ENCODE measurements around the gene CNGA4. TPM values are rescaled to one million over a fixed set of nuclear protein-coding genes. Genes with fewer than 3 reads are reported as not detected.

CNGA4 gene
- total RNA-seq, 2 experiments from 2014 or later: not detected

GRCh38 chr11:6229911-6230310, 9.0 kb upstream of the CNGA4 start:
- Mint-ChIP-seq H3K27ac (no peak overlapping the region), H3K4me3 (no peak overlapping the region), H3K36me3 (peaks cover 5% of the 10 kb centered on the region), H3K9me3 (no peaks in the 10 kb centered on the region), H3K27me3 (no peaks in the 10 kb centered on the region), H3K4me1 (ENCODE audit: low read depth) (peaks cover 48% of the 10 kb centered on the region)
- intact Hi-C loops (cut with micrococcal nuclease): loop anchor here (5.0 to 10.0 kb wide), 3 partner anchors 517 to 1625 kb away; partner anchors contain the start of genes TRIM22, TRIM5 and TRIM68
- ChIA-PET CTCF (no interaction called here), POLR2A (no interaction called here)
- DNase-seq: peak; percentile 29

DNA sequence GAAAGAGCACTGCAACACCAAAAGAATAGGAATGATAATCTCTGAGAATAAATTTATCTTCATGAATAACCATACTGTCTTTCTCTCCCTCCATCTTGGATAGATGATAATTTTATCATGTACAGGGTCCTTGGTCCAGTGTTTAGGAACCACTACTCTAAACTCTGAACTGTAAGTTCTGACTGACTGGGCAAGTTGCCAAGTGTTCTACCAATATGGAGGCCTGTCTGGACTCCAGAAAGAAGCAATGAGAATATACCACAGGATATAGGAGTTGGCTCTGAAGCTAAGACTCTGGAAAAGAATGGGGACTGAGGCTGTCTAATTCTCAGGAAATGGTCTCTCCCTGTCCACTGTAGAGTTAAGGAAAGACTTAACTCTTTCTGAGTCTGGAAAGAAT, 6.0 kb upstream of the CNGA4 start:
- no peaks in the 10 kb centered on the region for H3K9me3 Mint-ChIP-seq
- peaks cover 41% of the 10 kb centered on the region for H3K4me1 Mint-ChIP-seq (ENCODE audit: low read depth)
- no peak for DNase-seq
- intact Hi-C loops (cut with micrococcal nuclease): loop anchor here (5.0 to 10.0 kb wide), 3 partner anchors 514 to 1628 kb away; partner anchors contain the start of genes TRIM22, TRIM5 and TRIM68
- H3K27ac Mint-ChIP-seq: no peak overlapping the region
- H3K27me3 Mint-ChIP-seq: no peaks in the 10 kb centered on the region
- POLR2A ChIA-PET: no interaction called here
- peak overlapping the region; percentile 25 for H3K4me3 Mint-ChIP-seq
- CTCF ChIA-PET: interaction anchor here (2.5 kb wide), 1 partner anchor 18 kb away, joined by 10 read pairs; no protein-coding TSS in a partner anchor
- H3K36me3 Mint-ChIP-seq: peaks cover 3% of the 10 kb centered on the region

GRCh38 chr11:6233984-6234386, 4.9 kb upstream of the CNGA4 start:
- Mint-ChIP-seq H3K27me3 (no peaks in the 10 kb centered on the region), H3K36me3 (peaks cover 3% of the 10 kb centered on the region), H3K27ac (peak overlapping the region; percentile 91), H3K4me3 (peak overlapping the region; percentile 97), H3K4me1 (ENCODE audit: low read depth) (peaks cover 41% of the 10 kb centered on the region), H3K9me3 (no peaks in the 10 kb centered on the region)
- POLR2A ChIA-PET: interaction anchor here (0.9 kb wide), 1 partner anchor 27 kb away, joined by 3 read pairs; no protein-coding TSS in a partner anchor
- no peak for DNase-seq
- intact Hi-C loops (cut with micrococcal nuclease): loop anchor here (1.0 to 10.0 kb wide), 10 partner anchors 25 to 1629 kb away; partner anchors contain the start of genes APBB1, ARFIP2, CCKBR and MRPL17
- CTCF ChIA-PET: interaction anchor here (0.9 to 2.5 kb wide), 3 partner anchors 16 to 129 kb away, joined by 4 to 10 read pairs (median 4); no protein-coding TSS in a partner anchor

GRCh38 chr11:6234387-6235107, 4.3 kb upstream of the CNGA4 start, which contains the start of gene FHIP1B:
FHIP1B (minus strand) TSS chr11:6234636; CDS start chr11:6224516, 10,120 bp downstream.
- Mint-ChIP-seq H3K9me3 (no peaks in the 10 kb centered on the region), H3K27me3 (no peaks in the 10 kb centered on the region), H3K27ac (peak within 1 kb of the TSS; percentile 91), H3K36me3 (no peaks in the 10 kb centered on the region), H3K4me1 (ENCODE audit: low read depth) (peaks cover 38% of the 10 kb centered on the region), H3K4me3 (peak within 1 kb of the TSS; percentile 97)
- CTCF ChIA-PET: interaction anchor here (0.9 to 4.8 kb wide), 4 partner anchors 16 to 129 kb away, joined by 4 to 35 read pairs (median 7); no protein-coding TSS in a partner anchor
- intact Hi-C loops (cut with micrococcal nuclease): loop anchor here (1.0 to 10.0 kb wide), 12 partner anchors 25 to 1630 kb away; partner anchors contain the start of genes APBB1, ARFIP2, CCKBR and MRPL17
- POLR2A ChIA-PET: interaction anchor here (0.9 to 1.6 kb wide), 3 partner anchors 18 to 86 kb away, joined by 3 to 6 read pairs (median 3); partner anchors contain the start of gene CAVIN3
- DNase-seq: peak; percentile 100

DNA sequence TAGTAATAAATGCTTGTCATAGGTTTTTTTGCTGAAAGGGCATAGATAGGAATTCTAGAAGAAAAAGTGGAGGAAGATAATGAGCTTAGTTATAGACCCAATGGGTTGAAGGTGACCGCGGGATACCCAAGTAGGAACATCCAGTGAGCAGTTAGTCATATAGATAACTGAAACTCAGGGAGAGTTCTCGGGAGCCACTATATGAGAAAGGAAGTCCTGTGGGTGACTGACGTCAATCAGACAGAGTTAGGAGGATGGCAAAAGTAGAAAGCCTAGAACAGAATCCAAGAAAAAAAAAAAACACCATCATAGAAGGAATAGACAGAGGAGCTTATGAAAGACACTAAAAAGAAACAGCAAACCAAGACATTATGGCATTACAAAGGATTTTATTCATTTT, 1.6 kb upstream of the CNGA4 start:
- ChIA-PET CTCF (interaction anchor here (0.7 to 4.8 kb wide), 5 partner anchors 14 to 126 kb away, joined by 3 to 35 read pairs (median 3); no protein-coding TSS in a partner anchor), POLR2A (interaction anchor here (0.6 kb wide), 1 partner anchor 70 kb away, joined by 4 read pairs; no protein-coding TSS in a partner anchor)
- peaks cover 5% of the 10 kb centered on the region for H3K27me3 Mint-ChIP-seq
- no peaks in the 10 kb centered on the region for H3K36me3 Mint-ChIP-seq
- H3K27ac Mint-ChIP-seq: no peak overlapping the region
- intact Hi-C loops (cut with micrococcal nuclease): loop anchor here (5.0 to 10.0 kb wide), 4 partner anchors 375 to 1632 kb away; partner anchors contain the start of genes TAF10, TRIM22, TRIM5 and TRIM68
- no peaks in the 10 kb centered on the region for H3K9me3 Mint-ChIP-seq
- DNase-seq: no peak
- no peak overlapping the region for H3K4me3 Mint-ChIP-seq
- H3K4me1 Mint-ChIP-seq (ENCODE audit: low read depth): peaks cover 17% of the 10 kb centered on the region

GRCh38 chr11:6237761-6238302, 1.1 kb upstream of the CNGA4 start:
- no peak for DNase-seq
- H3K27me3 Mint-ChIP-seq: peaks cover 5% of the 10 kb centered on the region
- ChIA-PET CTCF (interaction anchor here (2.9 to 4.8 kb wide), 2 partner anchors 13 to 125 kb away, joined by 12 to 35 read pairs; no protein-coding TSS in a partner anchor), POLR2A (interaction anchor here (0.6 kb wide), 1 partner anchor 70 kb away, joined by 4 read pairs; no protein-coding TSS in a partner anchor)
- intact Hi-C loops (cut with micrococcal nuclease): loop anchor here (5.0 to 10.0 kb wide), 4 partner anchors 374 to 1633 kb away; partner anchors contain the start of genes TAF10, TRIM22, TRIM5 and TRIM68
- no peaks in the 10 kb centered on the region for H3K9me3 Mint-ChIP-seq
- H3K27ac Mint-ChIP-seq: no peak overlapping the region
- H3K36me3 Mint-ChIP-seq: no peaks in the 10 kb centered on the region
- H3K4me1 Mint-ChIP-seq (ENCODE audit: low read depth): peaks cover 15% of the 10 kb centered on the region
- H3K4me3 Mint-ChIP-seq: no peak overlapping the region

GRCh38 chr11:6240139-6240538, 1.2 kb downstream of the CNGA4 start:
- Mint-ChIP-seq H3K27ac (no peak overlapping the region), H3K4me1 (ENCODE audit: low read depth) (peaks cover 3% of the 10 kb centered on the region), H3K27me3 (peaks cover 15% of the 10 kb centered on the region), H3K9me3 (no peaks in the 10 kb centered on the region), H3K36me3 (no peaks in the 10 kb centered on the region), H3K4me3 (no peak overlapping the region)
- CTCF ChIA-PET: interaction anchor here (1.2 to 1.4 kb wide), 2 partner anchors 11 to 58 kb away, joined by 3 to 6 read pairs; no protein-coding TSS in a partner anchor
- POLR2A ChIA-PET: no interaction called here
- DNase-seq: no peak
- intact Hi-C loops (cut with micrococcal nuclease): no loop called here

DNA sequence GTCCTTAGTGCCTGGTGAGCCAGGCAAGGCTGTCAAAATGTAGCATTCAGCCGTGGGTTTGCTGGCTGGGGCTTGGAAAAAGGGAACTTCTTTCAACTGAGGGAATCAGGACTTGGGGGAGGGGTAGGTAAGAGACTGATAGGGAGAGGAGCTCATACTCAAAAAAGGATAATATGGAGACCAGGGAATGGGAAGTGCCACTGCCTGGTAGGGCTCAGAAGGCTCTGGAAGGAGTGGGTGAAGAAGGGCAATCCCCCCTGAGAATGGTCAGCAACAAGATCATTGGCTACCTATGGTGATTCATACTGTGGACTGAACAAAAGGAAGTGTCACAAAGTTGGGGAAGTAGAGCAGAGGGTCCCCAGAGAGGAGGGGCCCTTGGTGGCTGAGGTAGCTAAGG, 1.9 kb downstream of the CNGA4 start:
- Mint-ChIP-seq H3K4me3 (no peak overlapping the region), H3K36me3 (no peaks in the 10 kb centered on the region), H3K4me1 (ENCODE audit: low read depth) (no peaks in the 10 kb centered on the region), H3K27ac (no peak overlapping the region), H3K9me3 (no peaks in the 10 kb centered on the region), H3K27me3 (peaks cover 15% of the 10 kb centered on the region)
- no peak for DNase-seq
- POLR2A ChIA-PET: no interaction called here
- intact Hi-C loops (cut with micrococcal nuclease): no loop called here
- CTCF ChIA-PET: interaction anchor here (1.2 to 1.4 kb wide), 2 partner anchors 11 to 58 kb away, joined by 3 to 6 read pairs; no protein-coding TSS in a partner anchor

GRCh38 chr11:6241316-6241715, 2.4 kb downstream of the CNGA4 start:
- intact Hi-C loops (cut with micrococcal nuclease): no loop called here
- Mint-ChIP-seq H3K4me1 (ENCODE audit: low read depth) (no peaks in the 10 kb centered on the region), H3K4me3 (no peak overlapping the region), H3K27ac (no peak overlapping the region), H3K27me3 (peaks cover 15% of the 10 kb centered on the region), H3K9me3 (no peaks in the 10 kb centered on the region), H3K36me3 (no peaks in the 10 kb centered on the region)
- no peak for DNase-seq
- ChIA-PET POLR2A (no interaction called here), CTCF (interaction anchor here (1.4 to 2.3 kb wide), 2 partner anchors 10 kb away, joined by 6 to 13 read pairs; no protein-coding TSS in a partner anchor)

DNA sequence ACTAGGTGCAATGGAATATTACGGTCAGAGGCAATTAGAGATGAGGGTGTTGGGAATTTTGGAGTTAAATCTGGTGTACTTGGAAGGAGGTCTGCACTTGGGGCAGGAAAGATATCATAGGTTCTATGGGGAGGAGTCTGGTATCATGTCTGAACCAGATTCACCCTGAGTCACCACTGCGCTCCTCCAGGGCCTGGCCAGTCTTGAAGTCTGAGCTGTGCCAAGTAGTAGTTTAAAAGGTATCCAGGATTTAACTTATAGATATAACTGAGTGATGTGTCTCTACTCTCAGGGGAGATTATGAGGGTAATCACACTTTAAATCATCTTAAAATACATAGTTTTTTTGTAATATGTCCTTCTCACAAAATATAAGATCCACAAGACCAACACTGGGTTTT, 6.6 kb downstream of the CNGA4 start:
- Mint-ChIP-seq H3K27me3 (peaks cover 15% of the 10 kb centered on the region), H3K4me3 (no peak overlapping the region), H3K36me3 (no peaks in the 10 kb centered on the region), H3K27ac (no peak overlapping the region), H3K9me3 (no peaks in the 10 kb centered on the region), H3K4me1 (ENCODE audit: low read depth) (no peaks in the 10 kb centered on the region)
- ChIA-PET CTCF (interaction anchor here (1.4 kb wide), 1 partner anchor 10 kb away, joined by 3 read pairs; no protein-coding TSS in a partner anchor), POLR2A (no interaction called here)
- no peak for DNase-seq
- intact Hi-C loops (cut with micrococcal nuclease): no loop called here

DNA sequence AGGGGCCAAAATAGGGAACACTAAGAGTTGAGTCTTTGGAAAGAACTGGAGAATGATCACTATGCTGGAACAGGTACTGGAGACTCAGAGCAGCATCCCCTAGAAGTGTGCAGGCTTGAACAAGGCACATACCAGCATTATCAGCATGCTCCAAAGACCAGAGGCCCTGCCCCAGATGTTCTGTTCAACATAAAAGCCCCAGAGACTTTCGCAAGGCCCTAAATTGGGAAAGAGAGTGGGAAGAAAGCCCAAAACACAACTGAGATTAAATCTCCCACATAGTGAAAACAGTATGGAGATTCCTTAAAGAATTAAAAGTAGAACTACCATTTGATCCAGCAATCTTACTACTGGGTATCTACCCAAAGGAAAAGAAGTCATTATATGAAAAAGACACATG, 9.4 kb downstream of the CNGA4 start:
- no peak overlapping the region for H3K4me3 Mint-ChIP-seq
- POLR2A ChIA-PET: no interaction called here
- peaks cover 8% of the 10 kb centered on the region for H3K27me3 Mint-ChIP-seq
- H3K27ac Mint-ChIP-seq: no peak overlapping the region
- no peak for DNase-seq
- no peaks in the 10 kb centered on the region for H3K4me1 Mint-ChIP-seq (ENCODE audit: low read depth)
- CTCF ChIA-PET: interaction anchor here (9.0 kb wide), 1 partner anchor 106 kb away, joined by 183 read pairs; no protein-coding TSS in a partner anchor
- H3K9me3 Mint-ChIP-seq: no peaks in the 10 kb centered on the region
- intact Hi-C loops (cut with micrococcal nuclease): no loop called here
- H3K36me3 Mint-ChIP-seq: no peaks in the 10 kb centered on the region
